Neural progenitor cell (in vitro differentiated cells): ENCODE results near the gene CCDC178. TPM values are rescaled to one million over a fixed set of nuclear protein-coding genes. Genes with fewer than 3 reads are reported as not detected.
A peak's percentile ranks its signal among the peaks of the same experiment; 100 is the strongest.

ENCODE experiments used
- DNase-seq: peaks from one replicate; pipeline ENCODE4 v3.0.0-alpha.2; 2016; ENCODE audit warnings: low spot score
- H2AFZ ChIP-seq: fragments of 200-600 bp; sonication (generic); replicated peaks from 2 replicates; pipeline ENCODE4 v1.6.1; 2016; ENCODE audit warnings: antibody characterized with exemption
- H3F3A ChIP-seq: fragments of 200-600 bp; sonication (generic); 2 replicates; pipeline ENCODE4 v1.6.1; 2016; ENCODE audit warnings: antibody characterized with exemption, low read depth
- H3K27ac ChIP-seq: fragments of 200-600 bp; sonication (generic); 2 replicates; pipeline ENCODE4 v1.5.1; 2016; ENCODE audit warnings: mild to moderate bottlenecking
- H3K27me3 ChIP-seq: fragments of 200-600 bp; sonication (generic); 2 replicates; pipeline ENCODE4 v1.6.1; 2016; ENCODE audit warnings: mild to moderate bottlenecking, moderate library complexity
- H3K36me3 ChIP-seq: fragments of 200-600 bp; sonication (generic); 2 replicates; pipeline ENCODE4 v1.5.1; 2016
- H3K4me1 ChIP-seq: fragments of 200-600 bp; sonication (generic); 2 replicates; pipeline ENCODE4 v1.6.1; 2016; ENCODE audit warnings: mixed run types
- H3K4me2 ChIP-seq: fragments of 200-600 bp; sonication (generic); 2 replicates; pipeline ENCODE4 v1.6.1; 2016
- H3K4me3 ChIP-seq: fragments of 200-600 bp; sonication (generic); 2 replicates; pipeline ENCODE4 v1.5.1; 2016
- H3K79me2 ChIP-seq: fragments of 200-600 bp; sonication (generic); 2 replicates; pipeline ENCODE4 v1.6.1; 2016; ENCODE audit warnings: low read depth
- H3K9ac ChIP-seq: fragments of 200-600 bp; sonication (generic); 2 replicates; pipeline ENCODE4 v1.6.1; 2016
- H3K9me3 ChIP-seq: fragments of 200-600 bp; sonication (generic); 2 replicates; pipeline ENCODE4 v1.5.1; 2016; ENCODE audit warnings: low read depth
- H4K20me1 ChIP-seq: fragments of 200-600 bp; sonication (generic); 2 replicates; pipeline ENCODE4 v1.6.1; 2016; ENCODE audit warnings: low read depth
- H3K27ac Mint-ChIP-seq: 3 replicates; pipeline ENCODE4 v1.8.0; 2021; ENCODE audit warnings: mixed read lengths
- H3K27me3 Mint-ChIP-seq: 2 replicates; pipeline ENCODE4 v1.8.0; 2022; ENCODE audit warnings: low read depth, mild to moderate bottlenecking, inconsistent platforms, moderate library complexity, mixed read lengths; ENCODE audit not compliant: insufficient read depth
- H3K36me3 Mint-ChIP-seq: 3 replicates; pipeline ENCODE4 v1.8.0; 2021; ENCODE audit warnings: mixed read lengths
- H3K4me1 Mint-ChIP-seq: 3 replicates; pipeline ENCODE4 v1.8.0; 2021; ENCODE audit warnings: mixed read lengths
- H3K4me3 Mint-ChIP-seq: 3 replicates; pipeline ENCODE4 v1.8.0; 2021; ENCODE audit warnings: mild to moderate bottlenecking, moderate library complexity, mixed read lengths
- H3K9me3 Mint-ChIP-seq: 3 replicates; pipeline ENCODE4 v1.8.0; 2020; ENCODE audit warnings: mixed read lengths
- CTCF ChIP-seq: fragments of 200-600 bp; sonication (generic); IDR thresholded peaks from 2 replicates; pipeline ENCODE4 v1.5.1; 2017; ENCODE audit warnings: antibody characterized with exemption, mild to moderate bottlenecking
- EZH2 ChIP-seq: fragments of 200-600 bp; sonication (generic); IDR thresholded peaks from 2 replicates; pipeline ENCODE4 v1.6.1; 2017; ENCODE audit warnings: antibody characterized with exemption, mild to moderate bottlenecking, moderate library complexity
- EZH2phosphoT487 ChIP-seq: fragments of 200-600 bp; sonication (generic); IDR thresholded peaks from 2 replicates; pipeline ENCODE4 v1.6.1; 2017; ENCODE audit warnings: antibody characterized with exemption
- total RNA-seq: library from RNA; depleted of rRNA; stranded (reverse); fragments of >200 nt; gene quantifications from 2 replicates; pipeline ENCODE4 v1.2.3, GENCODE V29; 2015; ENCODE audit warnings: low replicate concordance

Gene CCDC178
- total RNA-seq, 1 donor from 2014 or later = 0.51 TPM

GRCh38 chr18:32920796-32921787 is 519.4 kb downstream of the CCDC178 start:
- Histone ChIP-seq H3K9ac (no peak overlapping the region), H2AFZ (no peak overlapping the region), H3K79me2 (no peaks in the 10 kb centered on the region), H3K4me2 (no peak overlapping the region), H3K4me3 (no peak overlapping the region), H4K20me1 (no peaks in the 10 kb centered on the region), H3K27ac (no peak overlapping the region), H3K4me1 (no peaks in the 10 kb centered on the region), H3K9me3 (no peaks in the 10 kb centered on the region), H3K36me3 (no peaks in the 10 kb centered on the region), H3K27me3 (no peaks in the 10 kb centered on the region), H3F3A (no peaks in the 10 kb centered on the region)
- Mint-ChIP-seq H3K9me3 (no peaks in the 10 kb centered on the region), H3K4me1 (peaks cover 10% of the 10 kb centered on the region), H3K4me3 (no peak overlapping the region), H3K36me3 (no peaks in the 10 kb centered on the region), H3K27me3 (no peaks in the 10 kb centered on the region), H3K27ac (no peak overlapping the region)
- TF ChIP-seq CTCF (no peak), EZH2 (no peak), EZH2phosphoT487 (no peak)
- no peak for DNase-seq

- Mint-ChIP-seq H3K4me1 (peaks cover 10% of the 10 kb centered on the region), H3K36me3 (no peaks in the 10 kb centered on the region), H3K4me3 (no peak overlapping the region), H3K27me3 (no peaks in the 10 kb centered on the region), H3K27ac (no peak overlapping the region), H3K9me3 (no peaks in the 10 kb centered on the region)
- Histone ChIP-seq H3F3A (no peaks in the 10 kb centered on the region), H4K20me1 (no peaks in the 10 kb centered on the region), H3K4me3 (no peak overlapping the region), H3K36me3 (no peaks in the 10 kb centered on the region), H3K9me3 (no peaks in the 10 kb centered on the region), H3K9ac (no peak overlapping the region), H2AFZ (no peak overlapping the region), H3K27ac (no peak overlapping the region), H3K79me2 (no peaks in the 10 kb centered on the region), H3K4me1 (no peaks in the 10 kb centered on the region), H3K27me3 (no peaks in the 10 kb centered on the region), H3K4me2 (no peak overlapping the region)
- peak; percentile 83 for DNase-seq
- peak; percentile 85 for TF ChIP-seq CTCF
- TF ChIP-seq EZH2 = no peak
Observed at GRCh38 chr18:32919799-32920198, 520.7 kb downstream of the CCDC178 start.

GRCh38 chr18:32918692-32919250 is 521.8 kb downstream of the CCDC178 start:
- no peaks in the 10 kb centered on the region for H3K9me3 ChIP-seq
- no peak overlapping the region for H3K9ac ChIP-seq
- H3K4me3 ChIP-seq = no peak overlapping the region
- H3K79me2 ChIP-seq = no peaks in the 10 kb centered on the region
- no peaks in the 10 kb centered on the region for H3K9me3 Mint-ChIP-seq
- H3K4me2 ChIP-seq = no peak overlapping the region
- H2AFZ ChIP-seq = peak overlapping the region; percentile 14
- H3K27ac Mint-ChIP-seq = no peak overlapping the region
- TF ChIP-seq EZH2 (no peak), EZH2phosphoT487 (no peak), CTCF (no peak)
- H4K20me1 ChIP-seq = no peaks in the 10 kb centered on the region
- no peaks in the 10 kb centered on the region for H3K36me3 Mint-ChIP-seq
- H3K27me3 Mint-ChIP-seq = no peaks in the 10 kb centered on the region
- peaks cover 10% of the 10 kb centered on the region for H3K4me1 Mint-ChIP-seq
- no peak overlapping the region for H3K4me3 Mint-ChIP-seq
- no peak for DNase-seq
- no peaks in the 10 kb centered on the region for H3K27me3 ChIP-seq
- H3K4me1 ChIP-seq = no peaks in the 10 kb centered on the region
- no peaks in the 10 kb centered on the region for H3F3A ChIP-seq
- no peak overlapping the region for H3K27ac ChIP-seq
- no peaks in the 10 kb centered on the region for H3K36me3 ChIP-seq
